Natural killer cell treated with Interleukin-12 subunit alpha and Interleukin-12 subunit beta and Interleukin-15 and Interleukin-18, amount 100 ng/mL, for 72 hours (primary cell): ENCODE data around the gene IL11RA. TPM values are rescaled to one million over a fixed set of nuclear protein-coding genes. Genes with fewer than 3 reads are reported as not detected.
A peak's percentile ranks its signal among the peaks of the same experiment; 100 is the strongest.

ENCODE experiments used
- ATAC-seq, 2 donors: fragments of 150-1000 bp; cut with Tn5 transposase in 1 of 2; sonication (Bioruptor Pico), chemical (Tn5 transposase) in 1 of 2; 2 replicates each; pipeline ENCODE4 v1.10.0; 2021
- DNase-seq: peaks from one replicate; pipeline ENCODE4 v3.0.0; 2022; ENCODE audit warnings: low spot score
- H3K27ac Mint-ChIP-seq, 2 donors: 1 replicate in 1 of 2; 2 replicates in 1 of 2; pipeline ENCODE4 v1.8.0; 2022; ENCODE audit warnings: mixed read lengths in 2 of 2, mild to moderate bottlenecking in 1 of 2, moderate library complexity in 1 of 2
- H3K27me3 Mint-ChIP-seq, 2 donors: 1 replicate in 1 of 2; 2 replicates in 1 of 2; pipeline ENCODE4 v1.8.0; 2022; ENCODE audit warnings: mixed read lengths in 2 of 2
- H3K36me3 Mint-ChIP-seq: one replicate; pipeline ENCODE4 v1.8.0; 2022; ENCODE audit warnings: mixed read lengths
- H3K4me1 Mint-ChIP-seq, 2 donors: 1 replicate in 1 of 2; 2 replicates in 1 of 2; pipeline ENCODE4 v1.8.0; 2022; ENCODE audit warnings: low read depth in 2 of 2, mixed read lengths in 2 of 2, mild to moderate bottlenecking in 1 of 2
- H3K4me3 Mint-ChIP-seq: one replicate; pipeline ENCODE4 v1.8.0; 2022; ENCODE audit warnings: mixed read lengths
- H3K9me3 Mint-ChIP-seq: 2 replicates; pipeline ENCODE4 v1.8.0; 2022; ENCODE audit warnings: mixed read lengths
- total RNA-seq, 2 donors: library from RNA; stranded (reverse); gene quantifications; one replicate each; pipeline ENCODE4 v1.2.3, GENCODE V29; 2022

The IL11RA gene
- total RNA-seq, 2 donors from 2014 or later: 6.8 to 16.8 TPM

GRCh38 chr9:34623374-34624235 is 28.4 kb upstream of the IL11RA start:
- ATAC-seq: no peak
- Mint-ChIP-seq H3K4me3 (no peak overlapping the region), H3K9me3 (no peaks in the 10 kb centered on the region), H3K36me3 (peaks cover 5% of the 10 kb centered on the region), H3K27me3 (peaks cover 36 to 40% of the 10 kb centered on the region in 2 donors), H3K27ac (no peak overlapping the region), H3K4me1 (peaks cover 33% of the 10 kb centered on the region in 2 donors)
- no peak for DNase-seq

- Mint-ChIP-seq H3K27ac (no peak overlapping the region), H3K4me1 (peaks cover 31 to 32% of the 10 kb centered on the region in 2 donors), H3K4me3 (no peak overlapping the region), H3K36me3 (peaks cover 7% of the 10 kb centered on the region), H3K9me3 (no peaks in the 10 kb centered on the region), H3K27me3 (peaks cover 42 to 50% of the 10 kb centered on the region in 2 donors)
- ATAC-seq (no peak), DNase-seq (no peak)
Measured at GRCh38 chr9:34624475-34625185, 27.4 kb upstream of the IL11RA start.

- Mint-ChIP-seq H3K27me3 (peaks cover 46 to 55% of the 10 kb centered on the region in 2 donors), H3K36me3 (peaks cover 7% of the 10 kb centered on the region), H3K4me1 (peaks cover 26 to 28% of the 10 kb centered on the region in 2 donors), H3K27ac (no peak overlapping the region), H3K4me3 (no peak overlapping the region), H3K9me3 (no peaks in the 10 kb centered on the region)
- no peak for DNase-seq
- no peak for ATAC-seq
Measured at GRCh38 chr9:34625186-34625486, 26.8 kb upstream of the IL11RA start.

- peak overlapping the region; percentile 95 for H3K4me3 Mint-ChIP-seq
- H3K4me1 Mint-ChIP-seq: peaks cover 15 to 21% of the 10 kb centered on the region in 2 donors
- no peaks in the 10 kb centered on the region for H3K9me3 Mint-ChIP-seq
- H3K36me3 Mint-ChIP-seq: peaks cover 7% of the 10 kb centered on the region
- DNase-seq (no peak), ATAC-seq (no peak)
- H3K27me3 Mint-ChIP-seq: peaks cover 44 to 52% of the 10 kb centered on the region in 2 donors
- no peak overlapping the region for H3K27ac Mint-ChIP-seq
Measured at GRCh38 chr9:34627716-34628655, 24.0 kb upstream of the IL11RA start.

- H3K27ac Mint-ChIP-seq: no peak within 1 kb of the TSS
Measured at GRCh38 chr9:34628656-34629490, 23.1 kb upstream of the IL11RA start, which contains the start of gene ARID3C. ARID3C (minus strand) TSS chr9:34629066; CDS start chr9:34628014, 1,052 bp downstream.

GRCh38 chr9:34629491-34629808 is 22.5 kb upstream of the IL11RA start:
- Mint-ChIP-seq H3K27ac (no peak overlapping the region), H3K27me3 (peaks cover 38 to 46% of the 10 kb centered on the region in 2 donors), H3K9me3 (no peaks in the 10 kb centered on the region), H3K4me3 (peak overlapping the region; percentile 81), H3K4me1 (peaks cover 18 to 21% of the 10 kb centered on the region in 2 donors), H3K36me3 (peaks cover 7% of the 10 kb centered on the region)
- peak in 1 of 2 donors; percentile 10 for ATAC-seq
- DNase-seq: no peak

More at GRCh38 chr9:34628656-34629490, 23.1 kb upstream of the IL11RA start, which contains the start of gene ARID3C:
- Mint-ChIP-seq H3K4me1 (peaks cover 15 to 21% of the 10 kb centered on the region in 2 donors), H3K4me3 (peak within 1 kb of the TSS; percentile 95), H3K36me3 (peaks cover 7% of the 10 kb centered on the region), H3K9me3 (no peaks in the 10 kb centered on the region), H3K27me3 (peaks cover 39 to 46% of the 10 kb centered on the region in 2 donors)
- DNase-seq: no peak
- ATAC-seq: peak; percentile 69 to 82

- Mint-ChIP-seq H3K27ac (no peak overlapping the region), H3K36me3 (peaks cover 7% of the 10 kb centered on the region), H3K4me1 (peaks cover 18 to 21% of the 10 kb centered on the region in 2 donors), H3K27me3 (peaks cover 35 to 46% of the 10 kb centered on the region in 2 donors), H3K9me3 (no peaks in the 10 kb centered on the region), H3K4me3 (peak overlapping the region; percentile 81)
- DNase-seq (no peak), ATAC-seq (no peak)
Measured at GRCh38 chr9:34630402-34631154, 21.4 kb upstream of the IL11RA start.

GRCh38 chr9:34633166-34633565 is 18.8 kb upstream of the IL11RA start:
- H3K4me1 Mint-ChIP-seq: peaks cover 28 to 34% of the 10 kb centered on the region in 2 donors
- H3K27me3 Mint-ChIP-seq: peaks cover 22 to 28% of the 10 kb centered on the region in 2 donors
- no peak overlapping the region for H3K4me3 Mint-ChIP-seq
- no peak overlapping the region for H3K27ac Mint-ChIP-seq
- ATAC-seq (no peak), DNase-seq (no peak)
- H3K9me3 Mint-ChIP-seq: no peaks in the 10 kb centered on the region
- H3K36me3 Mint-ChIP-seq: peaks cover 6% of the 10 kb centered on the region

- no peak overlapping the region for H3K27ac Mint-ChIP-seq
Measured at GRCh38 chr9:34633851-34634550, 18.0 kb upstream of the IL11RA start.

GRCh38 chr9:34634551-34635248 is 17.3 kb upstream of the IL11RA start:
- peaks cover 23 to 30% of the 10 kb centered on the region in 2 donors for H3K4me1 Mint-ChIP-seq
- peaks cover 10 to 12% of the 10 kb centered on the region in 2 donors for H3K27me3 Mint-ChIP-seq
- H3K27ac Mint-ChIP-seq: no peak overlapping the region
- ATAC-seq (no peak), DNase-seq (no peak)
- no peak overlapping the region for H3K4me3 Mint-ChIP-seq
- H3K36me3 Mint-ChIP-seq: no peaks in the 10 kb centered on the region
- no peaks in the 10 kb centered on the region for H3K9me3 Mint-ChIP-seq

More at GRCh38 chr9:34633851-34634550, 18.0 kb upstream of the IL11RA start:
- H3K36me3 Mint-ChIP-seq: no peaks in the 10 kb centered on the region
- H3K27me3 Mint-ChIP-seq: peaks cover 17 to 19% of the 10 kb centered on the region in 2 donors
- H3K9me3 Mint-ChIP-seq: no peaks in the 10 kb centered on the region
- H3K4me3 Mint-ChIP-seq: no peak overlapping the region
- peaks cover 29 to 35% of the 10 kb centered on the region in 2 donors for H3K4me1 Mint-ChIP-seq
- ATAC-seq (peak in 1 of 2 donors; percentile 21), DNase-seq (peak; percentile 78)

- peak overlapping the region; percentile 71 for H3K4me3 Mint-ChIP-seq
- no peak for DNase-seq
- ATAC-seq: no peak
- no peaks in the 10 kb centered on the region for H3K9me3 Mint-ChIP-seq
- H3K27me3 Mint-ChIP-seq: peaks cover 3 to 4% of the 10 kb centered on the region in 2 donors
- H3K36me3 Mint-ChIP-seq: no peaks in the 10 kb centered on the region
- H3K4me1 Mint-ChIP-seq: peaks cover 18 to 30% of the 10 kb centered on the region in 2 donors
- no peak overlapping the region for H3K27ac Mint-ChIP-seq
Measured at GRCh38 chr9:34635556-34635955, 16.4 kb upstream of the IL11RA start.
